ENCODE measurements around the gene OSBPL6.

OSBPL6 gene

DNA sequence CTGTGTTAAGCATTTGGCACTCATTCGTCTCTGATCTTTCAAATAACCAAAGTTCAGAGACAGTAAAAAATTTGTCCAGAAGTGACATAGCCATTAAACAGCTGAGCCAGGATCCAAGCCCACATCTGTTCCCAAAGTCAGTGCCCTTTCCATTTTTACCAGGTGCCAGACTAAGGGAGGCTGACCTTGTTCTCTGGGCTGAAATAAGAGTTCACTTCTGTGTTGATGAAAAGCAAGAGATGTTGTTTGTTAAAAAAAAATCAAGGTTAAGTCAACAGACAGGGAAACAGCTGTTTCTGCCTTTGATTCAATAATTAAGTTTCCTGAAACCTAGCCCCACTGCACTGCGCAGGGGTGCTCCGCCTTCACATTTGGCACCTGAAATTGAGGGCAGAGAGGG lies 139.5 kb downstream of the OSBPL6 start:
- H3K4me3 ChIP-seq (ENCODE audit: low read depth, low read length): no peak overlapping the region
- H3K4me1 ChIP-seq (ENCODE audit: control insufficient read depth, insufficient read depth, low read length): peaks cover 2% of the 10 kb centered on the region; the same call in 1 of the 2 replicates
- H3K9me3 ChIP-seq (ENCODE audit: control insufficient read depth, insufficient read depth, low read depth, low read length): no peaks in the 10 kb centered on the region
- POLR2A ChIA-PET: no interaction called here
- H3K27ac ChIP-seq (ENCODE audit: extremely low read depth, low read depth, low read length): no peak overlapping the region
- TF ChIP-seq ZNF239 (tag by site-specific recombination; IDR thresholded peaks at IDR 0.05) (no peak), ZNF146 (tag by site-specific recombination; IDR thresholded peaks at IDR 0.05) (no peak), ZNF211 (tag by site-specific recombination; IDR thresholded peaks at IDR 0.05; ENCODE audit: low read depth) (no peak), ZNF426 (tag by site-specific recombination; IDR thresholded peaks at IDR 0.05) (no peak), SP2 (tag by site-specific recombination; IDR thresholded peaks at IDR 0.05) (no peak), SETDB1 (IDR thresholded peaks at IDR 0.05; ENCODE audit: insufficient read length, low read length) (no peak), KLF16 (tag by site-specific recombination; IDR thresholded peaks at IDR 0.05) (no peak), ZNF623 (tag by site-specific recombination; IDR thresholded peaks at IDR 0.05) (no peak), ZNF433 (tag by site-specific recombination; IDR thresholded peaks at IDR 0.05; ENCODE audit: low read depth) (no peak), ZFHX2 (tag by site-specific recombination; conservative IDR thresholded peaks at IDR 0.05) (no peak), ZNF626 (tag by site-specific recombination; IDR thresholded peaks at IDR 0.05) (no peak), ZNF10 (tag by site-specific recombination; IDR thresholded peaks at IDR 0.05) (no peak), ZSCAN16 (tag by site-specific recombination; IDR thresholded peaks at IDR 0.05) (no peak), ZNF513 (tag by site-specific recombination; IDR thresholded peaks at IDR 0.05) (no peak), ZNF2 (tag by site-specific recombination; IDR thresholded peaks at IDR 0.05) (no peak)
- H3K36me3 ChIP-seq (ENCODE audit: control insufficient read depth in 2 of 2, insufficient read depth in 1 of 2, low read length in 2 of 2): peaks cover 0 to 14% of the 10 kb centered on the region in 2 experiments; a peak in 2 of 3 replicates
- CTCF ChIA-PET: no interaction called here

- POLR2A ChIA-PET: no interaction called here
- CTCF ChIA-PET: interaction anchor here (1.1 kb wide), 1 partner anchor 237 kb away, joined by 4 read pairs; no protein-coding TSS in a partner anchor
- TF ChIP-seq FEZF1 (tag by site-specific recombination; IDR thresholded peaks at IDR 0.05): peak; percentile 69
- TF ChIP-seq ZNF654 (tag by site-specific recombination; IDR thresholded peaks at IDR 0.05; ENCODE audit: low read depth): no peak
- no peak for TF ChIP-seq ZNF223 (tag by site-specific recombination; IDR thresholded peaks at IDR 0.05)
- TF ChIP-seq ZNF24 (tag by site-specific recombination; IDR thresholded peaks at IDR 0.05): no peak
- TF ChIP-seq GFI1B (tag by site-specific recombination; IDR thresholded peaks at IDR 0.05): 0 out of 2 replicates have a peak, but pooled peaks have one; percentile 10
- no peak for TF ChIP-seq ZNF585B (tag by site-specific recombination; IDR thresholded peaks at IDR 0.05)
- no peak for TF ChIP-seq ZNF629 (tag by site-specific recombination; IDR thresholded peaks at IDR 0.05)
- TF ChIP-seq OSR2 (tag by site-specific recombination; IDR thresholded peaks at IDR 0.05): peak; percentile 82
- 0 out of 2 replicates have a peak, but pooled peaks have one; percentile 33 for TF ChIP-seq BCL11B (tag by site-specific recombination; IDR thresholded peaks at IDR 0.05; ENCODE audit: low read depth)
- TF ChIP-seq GLI2 (tag by site-specific recombination; IDR thresholded peaks at IDR 0.05; ENCODE audit: borderline replicate concordance, low read depth): no peak
- TF ChIP-seq, protein P1, sequence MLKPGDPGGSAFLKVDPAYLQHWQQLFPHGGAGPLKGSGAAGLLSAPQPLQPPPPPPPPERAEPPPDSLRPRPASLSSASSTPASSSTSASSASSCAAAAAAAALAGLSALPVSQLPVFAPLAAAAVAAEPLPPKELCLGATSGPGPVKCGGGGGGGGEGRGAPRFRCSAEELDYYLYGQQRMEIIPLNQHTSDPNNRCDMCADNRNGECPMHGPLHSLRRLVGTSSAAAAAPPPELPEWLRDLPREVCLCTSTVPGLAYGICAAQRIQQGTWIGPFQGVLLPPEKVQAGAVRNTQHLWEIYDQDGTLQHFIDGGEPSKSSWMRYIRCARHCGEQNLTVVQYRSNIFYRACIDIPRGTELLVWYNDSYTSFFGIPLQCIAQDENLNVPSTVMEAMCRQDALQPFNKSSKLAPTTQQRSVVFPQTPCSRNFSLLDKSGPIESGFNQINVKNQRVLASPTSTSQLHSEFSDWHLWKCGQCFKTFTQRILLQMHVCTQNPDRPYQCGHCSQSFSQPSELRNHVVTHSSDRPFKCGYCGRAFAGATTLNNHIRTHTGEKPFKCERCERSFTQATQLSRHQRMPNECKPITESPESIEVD (tag by site-specific recombination; IDR thresholded peaks at IDR 0.05): peak; percentile 73
- TF ChIP-seq IKZF3 (tag by site-specific recombination; IDR thresholded peaks at IDR 0.05): 0 out of 2 replicates have a peak, but pooled peaks have one; percentile 24
- no peak for TF ChIP-seq ZNF521 (tag by site-specific recombination; IDR thresholded peaks at IDR 0.05)
- no peak for TF ChIP-seq ZNF76 (tag by site-specific recombination; IDR thresholded peaks at IDR 0.05; ENCODE audit: borderline replicate concordance, low read depth)
- TF ChIP-seq ZBTB1 (tag by site-specific recombination; IDR thresholded peaks at IDR 0.05): 0 out of 2 replicates have a peak, but pooled peaks have one; percentile 15
- no peak for TF ChIP-seq ZSCAN30 (tag by site-specific recombination; IDR thresholded peaks at IDR 0.05)
- TF ChIP-seq ZNF239 (tag by site-specific recombination; IDR thresholded peaks at IDR 0.05): no peak
- TF ChIP-seq ZNF837 (tag by site-specific recombination; IDR thresholded peaks at IDR 0.05): no peak
- no peak for TF ChIP-seq ZNF169 (tag by site-specific recombination; IDR thresholded peaks at IDR 0.05)
- no peak for TF ChIP-seq ZNF335 (tag by site-specific recombination; conservative IDR thresholded peaks at IDR 0.05)
- no peak for TF ChIP-seq ZNF10 (tag by site-specific recombination; IDR thresholded peaks at IDR 0.05)
- no peak for TF ChIP-seq ZNF660 (tag by site-specific recombination; IDR thresholded peaks at IDR 0.05)
- no peak for TF ChIP-seq ZNF266 (tag by site-specific recombination; IDR thresholded peaks at IDR 0.05; ENCODE audit: low read depth)
- TF ChIP-seq KLF9 (tag by site-specific recombination; IDR thresholded peaks at IDR 0.05; ENCODE audit: low read depth): no peak
These were observed 140.9 kb downstream of the OSBPL6 start for GRCh38 chr2:178335230-178335629.

More at GRCh38 chr2:178335230-178335629, 140.9 kb downstream of the OSBPL6 start:
- peaks cover 7 to 14% of the 10 kb centered on the region in 2 experiments for H3K36me3 ChIP-seq (ENCODE audit: control insufficient read depth in 2 of 2, insufficient read depth in 1 of 2, low read length in 2 of 2)
- no peak overlapping the region for H3K27ac ChIP-seq (ENCODE audit: extremely low read depth, low read depth, low read length)
- H3K4me1 ChIP-seq (ENCODE audit: control insufficient read depth, insufficient read depth, low read length): peaks cover 2% of the 10 kb centered on the region; the same call in 1 of the 2 replicates
- H3K4me3 ChIP-seq (ENCODE audit: low read depth, low read length): no peak overlapping the region
- H3K9me3 ChIP-seq (ENCODE audit: control insufficient read depth, insufficient read depth, low read depth, low read length): no peaks in the 10 kb centered on the region

Data from HEK293 (cell line).